ENCODE data around the gene CNTNAP2. TPM values are rescaled to one million over a fixed set of nuclear protein-coding genes. Genes with fewer than 3 reads are reported as not detected.

CNTNAP2 gene
- total and polyA plus RNA-seq, 2 of the 4 experiments (the other 2 are of a cell fraction) = not detected

GRCh38 chr7:148234715-148235114, 2118.1 kb downstream of the CNTNAP2 start:
- no peaks in the 10 kb centered on the region for H3K9me1 ChIP-seq (ENCODE audit: insufficient read depth, low read length)
- no peak overlapping the region for H2BK120ac ChIP-seq (ENCODE audit: low read depth, low read length)
- no peaks in the 10 kb centered on the region for H3K4me1 ChIP-seq (ENCODE audit: control insufficient read depth, insufficient read depth, low read length)
- no peak overlapping the region for H3K23ac ChIP-seq (ENCODE audit: low read depth, low read length)
- in situ Hi-C loops (cut with MboI; ENCODE audit: low sequenced_read_pairs) (no loop called here), dilution Hi-C loops (cut with HindIII; ENCODE audit: low sequenced_read_pairs, unreplicated experiment) (no loop called here), intact Hi-C loops (cut with micrococcal nuclease) (no loop called here)
- no peak overlapping the region for H2BK5ac ChIP-seq (ENCODE audit: low read depth, low read length, poor library complexity, severe bottlenecking)
- peaks cover 10% of the 10 kb centered on the region; the same call in 1 of the 2 replicates for H3K9me3 ChIP-seq (ENCODE audit: control insufficient read depth, insufficient read depth, low read length)
- WGBS, 2 experiments (ENCODE audit: extremely low coverage in 2 of 2, insufficient read length in 1 of 2) = no CpG with 5 or more reads among the region's 1 CpG
- no peak overlapping the region for H3K56ac ChIP-seq (ENCODE audit: extremely low read depth, insufficient read depth, low read length)
- no peaks in the 10 kb centered on the region for H3K27me3 ChIP-seq (ENCODE audit: control insufficient read depth, insufficient read depth, low read length)
- H4K5ac ChIP-seq (ENCODE audit: low read depth, low read length) = no peak overlapping the region
- no peak overlapping the region for H3K4me2 ChIP-seq (ENCODE audit: low read depth, low read length)
- H4K20me1 ChIP-seq (ENCODE audit: insufficient read depth, low read length) = no peaks in the 10 kb centered on the region
- no peak overlapping the region for H3K4ac ChIP-seq (ENCODE audit: low read depth, low read length)
- ChIA-PET CTCF (no interaction called here), POLR2A (ENCODE audit: unreplicated experiment) (no interaction called here)
- H4K91ac ChIP-seq (ENCODE audit: insufficient read depth, low read depth, low read length) = no peak overlapping the region
- no peak overlapping the region for H3K27ac ChIP-seq (ENCODE audit: insufficient read depth, low read length)
- H2BK20ac ChIP-seq (ENCODE audit: low read depth, low read length) = no peak overlapping the region
- DNase-seq = no peak
- no peak overlapping the region for H2AK5ac ChIP-seq (ENCODE audit: low read depth, low read length)
- no peak overlapping the region for H2AFZ ChIP-seq (replicated peaks; ENCODE audit: low read length, poor library complexity)
- H3K36me3 ChIP-seq (ENCODE audit: control insufficient read depth, insufficient read depth, low read length) = no peaks in the 10 kb centered on the region
- H2BK15ac ChIP-seq (ENCODE audit: low read depth, low read length) = no peak overlapping the region
- BruUV-seq (replicated peaks) = no TSS peak
- H3K79me1 ChIP-seq (ENCODE audit: low read depth in 1 of 2, low read length in 2 of 2) = no peaks in the 10 kb centered on the region
- no peak overlapping the region for H3K4me3 ChIP-seq (ENCODE audit: insufficient read depth, low read depth, low read length)
- no peak overlapping the region for H2AK9ac ChIP-seq (replicated peaks; ENCODE audit: low read depth, low read length, poor library complexity)
- no peak overlapping the region for H3K18ac ChIP-seq (ENCODE audit: low read depth, low read length)
- no peak overlapping the region for H4K8ac ChIP-seq (ENCODE audit: low read depth in 2 of 2, low read length in 2 of 2)
- H3K9ac ChIP-seq (ENCODE audit: low read depth, low read length) = no peak overlapping the region
- no peak for ATAC-seq (ENCODE audit: low read depth)
- H3K14ac ChIP-seq (replicated peaks; ENCODE audit: low read depth, low read length) = no peak overlapping the region
- TF ChIP-seq USF2 (IDR thresholded peaks at IDR 0.05; ENCODE audit: low read depth, low read length) (no peak), MXI1 (IDR thresholded peaks at IDR 0.05; ENCODE audit: borderline replicate concordance, low read depth, low read length) (no peak), SMC3 (IDR thresholded peaks at IDR 0.05; ENCODE audit: low read depth, low read length) (no peak), POLR2A (IDR thresholded peaks at IDR 0.05; ENCODE audit: low read depth, low read length) (no peak), RFX5 (IDR thresholded peaks at IDR 0.05; ENCODE audit: low read depth, low read length) (no peak), MAFK (IDR thresholded peaks at IDR 0.05; ENCODE audit: low read depth, low read length) (no peak), NFE2L2 (IDR thresholded peaks at IDR 0.05; ENCODE audit: low read depth, low read length) (no peak), RAD21 (IDR thresholded peaks at IDR 0.05; ENCODE audit: low read length) (no peak)
- TF ChIP-seq, protein P1, sequence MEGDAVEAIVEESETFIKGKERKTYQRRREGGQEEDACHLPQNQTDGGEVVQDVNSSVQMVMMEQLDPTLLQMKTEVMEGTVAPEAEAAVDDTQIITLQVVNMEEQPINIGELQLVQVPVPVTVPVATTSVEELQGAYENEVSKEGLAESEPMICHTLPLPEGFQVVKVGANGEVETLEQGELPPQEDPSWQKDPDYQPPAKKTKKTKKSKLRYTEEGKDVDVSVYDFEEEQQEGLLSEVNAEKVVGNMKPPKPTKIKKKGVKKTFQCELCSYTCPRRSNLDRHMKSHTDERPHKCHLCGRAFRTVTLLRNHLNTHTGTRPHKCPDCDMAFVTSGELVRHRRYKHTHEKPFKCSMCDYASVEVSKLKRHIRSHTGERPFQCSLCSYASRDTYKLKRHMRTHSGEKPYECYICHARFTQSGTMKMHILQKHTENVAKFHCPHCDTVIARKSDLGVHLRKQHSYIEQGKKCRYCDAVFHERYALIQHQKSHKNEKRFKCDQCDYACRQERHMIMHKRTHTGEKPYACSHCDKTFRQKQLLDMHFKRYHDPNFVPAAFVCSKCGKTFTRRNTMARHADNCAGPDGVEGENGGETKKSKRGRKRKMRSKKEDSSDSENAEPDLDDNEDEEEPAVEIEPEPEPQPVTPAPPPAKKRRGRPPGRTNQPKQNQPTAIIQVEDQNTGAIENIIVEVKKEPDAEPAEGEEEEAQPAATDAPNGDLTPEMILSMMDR (conservative IDR thresholded peaks at IDR 0.05; ENCODE audit: low read depth, low read length) = no peak
